ENCODE results near the gene APBB2.

GRCh38 chr4:41213625-41214135, 662 bp downstream of the APBB2 start:
- TF ChIP-seq POLR2AphosphoS5 (IDR thresholded peaks at IDR 0.05; ENCODE audit: borderline replicate concordance, low read depth, low read length): no peak
- TF ChIP-seq EZH2 (IDR thresholded peaks at IDR 0.05): no peak
- no peak for TF ChIP-seq FOXP2 (optimal IDR thresholded peaks at IDR 0.05; ENCODE audit: control extremely low read depth, extremely low read length, insufficient read depth)
